NT2/D1 (cell line): ENCODE data around the gene CSNK2A1.

Experiments
- DNase-seq: peaks from one replicate; pipeline ENCODE4 v3.0.0-alpha.2; 2011; ENCODE audit warnings: low read depth, low spot score
- H3K27me3 ChIP-seq: 2 replicates; pipeline ENCODE4 v1.6.0; 2011; ENCODE audit warnings: mild to moderate bottlenecking; ENCODE audit not compliant: insufficient read length, insufficient read depth
- H3K36me3 ChIP-seq: 2 replicates; pipeline ENCODE4 v1.6.1; 2011; ENCODE audit warnings: mild to moderate bottlenecking, low read length, mixed read lengths; ENCODE audit not compliant: insufficient read depth, insufficient read length
- H3K4me1 ChIP-seq: 2 replicates; pipeline ENCODE4 v1.5.1; 2011; ENCODE audit not compliant: insufficient read depth, insufficient read length
- H3K4me3 ChIP-seq: 2 replicates; pipeline ENCODE4 v1.5.1; 2011; ENCODE audit warnings: low read depth; ENCODE audit not compliant: insufficient read length
- H3K9ac ChIP-seq: 2 replicates; pipeline ENCODE4 v1.6.0; 2011; ENCODE audit warnings: low read depth; ENCODE audit not compliant: insufficient read length
- H3K9me3 ChIP-seq: 2 replicates; pipeline ENCODE4 v1.5.1; 2011; ENCODE audit warnings: mild to moderate bottlenecking, low read length; ENCODE audit not compliant: insufficient read depth
- SUZ12 ChIP-seq: IDR thresholded peaks from 2 replicates; pipeline ENCODE4 v1.6.1; 2011; ENCODE audit not compliant: insufficient read length, insufficient read depth; ENCODE audit errors: extremely low read depth
- YY1 ChIP-seq: IDR thresholded peaks from 2 replicates; pipeline ENCODE4 v1.6.1; 2011; ENCODE audit not compliant: insufficient read length, insufficient read depth
- ZNF274 ChIP-seq: IDR thresholded peaks from 2 replicates; pipeline ENCODE4 v1.6.1; 2011; ENCODE audit warnings: mild to moderate bottlenecking, low read depth, low read length

The CSNK2A1 gene

GRCh38 chr20:435558-435957, 108.0 kb downstream of the CSNK2A1 start:
- Histone ChIP-seq H3K9me3 (no peaks in the 10 kb centered on the region), H3K4me3 (no peak overlapping the region), H3K36me3 (peaks cover 89% of the 10 kb centered on the region), H3K27me3 (peaks cover 5% of the 10 kb centered on the region), H3K4me1 (peaks cover 16% of the 10 kb centered on the region), H3K9ac (no peak overlapping the region)
- TF ChIP-seq YY1 (no peak), SUZ12 (no peak), ZNF274 (no peak)
- DNase-seq = no peak

DNA sequence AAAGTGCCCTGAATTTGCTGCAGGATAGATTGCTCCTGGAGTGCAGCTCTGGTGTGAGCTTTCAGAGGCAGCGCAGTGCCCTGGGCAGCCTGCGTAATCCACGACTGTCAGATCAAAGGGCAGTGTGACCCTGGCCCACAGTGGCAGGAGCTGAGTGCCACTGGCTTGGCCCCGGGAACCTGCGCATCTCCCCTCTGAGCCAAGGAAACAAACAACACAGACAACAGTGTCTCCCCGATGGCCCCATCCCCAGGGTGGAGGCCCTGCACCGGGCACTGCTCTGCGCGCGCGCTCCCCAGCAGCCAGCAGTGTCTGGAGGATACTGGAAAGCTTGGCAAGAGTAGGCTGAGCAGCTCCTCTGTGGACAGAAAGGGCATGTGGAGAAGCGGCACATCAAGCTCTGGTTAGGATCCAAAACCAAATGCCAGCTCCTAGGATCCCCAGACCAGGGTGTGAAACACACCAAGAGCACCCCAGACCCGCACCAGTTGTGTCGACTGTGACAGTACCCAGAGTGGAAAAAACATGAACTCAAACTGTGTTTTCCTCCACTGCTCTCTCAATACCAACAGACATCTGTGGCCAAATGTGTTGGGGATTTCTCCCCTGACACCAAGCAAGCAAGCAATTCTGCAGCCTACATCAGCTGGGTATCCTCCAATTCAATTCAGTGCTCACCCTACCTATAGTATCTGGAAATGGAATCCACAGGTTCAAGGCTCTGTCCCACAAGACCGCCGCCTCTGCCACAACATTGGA, 108.8 kb downstream of the CSNK2A1 start:
- peaks cover 89% of the 10 kb centered on the region for H3K36me3 ChIP-seq

DNA sequence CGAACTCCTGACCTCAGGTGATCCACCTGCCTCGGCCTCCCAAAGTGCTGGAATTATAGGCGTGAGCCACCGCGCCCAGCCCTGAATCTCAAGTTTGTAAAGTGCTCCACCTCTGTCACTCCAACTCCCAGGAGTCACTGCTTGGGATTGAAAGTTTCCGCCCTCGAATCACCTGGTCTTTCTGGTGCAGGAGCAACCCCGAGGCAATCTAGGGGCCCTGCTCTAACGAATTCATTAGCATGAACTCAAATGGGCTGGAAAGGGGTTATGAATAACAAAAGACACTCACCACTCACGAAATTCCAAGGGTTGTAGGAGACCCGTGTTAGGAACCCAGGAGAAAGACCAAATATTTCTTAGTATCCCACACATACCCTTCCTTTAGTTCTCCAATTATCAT, 109.4 kb downstream of the CSNK2A1 start:
- DNase-seq = peak; percentile 91
- H3K4me3 ChIP-seq = no peak overlapping the region
- peaks cover 88% of the 10 kb centered on the region for H3K36me3 ChIP-seq

More for the DNA sequence above, 108.8 kb downstream of the CSNK2A1 start:
- peaks cover 21% of the 10 kb centered on the region for H3K4me1 ChIP-seq
- no peak overlapping the region for H3K4me3 ChIP-seq
- peaks cover 5% of the 10 kb centered on the region for H3K27me3 ChIP-seq
- DNase-seq = no peak
- H3K9me3 ChIP-seq = no peaks in the 10 kb centered on the region
- no peak overlapping the region for H3K9ac ChIP-seq
- no peak for TF ChIP-seq ZNF274
- TF ChIP-seq YY1 = no peak
- no peak for TF ChIP-seq SUZ12

GRCh38 chr20:433300-433975, 110.2 kb downstream of the CSNK2A1 start:
- Histone ChIP-seq H3K9ac (peak overlapping the region; percentile 26), H3K4me1 (peaks cover 24% of the 10 kb centered on the region), H3K36me3 (peaks cover 87% of the 10 kb centered on the region), H3K9me3 (no peaks in the 10 kb centered on the region), H3K4me3 (no peak overlapping the region), H3K27me3 (peaks cover 5% of the 10 kb centered on the region)
- no peak for TF ChIP-seq ZNF274
- TF ChIP-seq SUZ12 = no peak
- no peak for TF ChIP-seq YY1
- no peak for DNase-seq

More for the DNA sequence above, 109.4 kb downstream of the CSNK2A1 start:
- Histone ChIP-seq H3K9me3 (no peaks in the 10 kb centered on the region), H3K4me1 (peaks cover 22% of the 10 kb centered on the region), H3K27me3 (peaks cover 5% of the 10 kb centered on the region), H3K9ac (no peak overlapping the region)
- no peak for TF ChIP-seq ZNF274
- TF ChIP-seq SUZ12 = no peak
- TF ChIP-seq YY1 = no peak

DNA sequence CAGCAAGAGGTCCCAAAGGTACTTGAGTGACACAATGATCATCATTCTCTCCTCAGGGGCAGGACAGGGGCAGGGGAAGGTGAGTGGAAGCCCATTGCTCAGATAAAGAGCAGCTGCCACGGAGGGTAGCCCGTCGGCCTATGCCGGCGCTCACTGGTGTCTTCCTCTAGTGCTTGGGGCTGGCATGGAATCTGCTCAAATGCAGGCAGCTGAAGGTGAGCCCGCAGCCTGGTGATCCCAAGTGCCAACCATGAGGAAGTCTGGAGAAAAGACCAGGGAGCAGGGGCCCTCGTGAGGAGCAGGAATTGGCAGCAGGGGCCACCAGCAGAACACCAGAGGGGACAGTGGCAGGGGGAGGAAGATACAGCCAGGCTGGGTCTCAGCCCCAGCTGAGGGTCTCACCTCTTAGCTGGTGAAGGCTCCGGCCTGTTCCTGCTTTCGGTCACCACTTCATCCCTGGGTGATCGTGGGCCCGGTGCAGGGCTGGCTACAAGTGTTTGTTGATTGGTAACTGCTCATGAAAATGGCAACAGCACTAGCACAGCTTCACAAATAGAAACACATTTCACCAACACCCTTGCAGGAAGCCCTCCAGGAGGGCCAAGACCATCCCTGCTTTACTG, 110.8 kb downstream of the CSNK2A1 start:
- no peak overlapping the region for H3K9ac ChIP-seq
- no peaks in the 10 kb centered on the region for H3K9me3 ChIP-seq
- peaks cover 26% of the 10 kb centered on the region for H3K4me1 ChIP-seq
- H3K36me3 ChIP-seq = peaks cover 86% of the 10 kb centered on the region
- no peak for DNase-seq
- no peak for TF ChIP-seq ZNF274
- no peak for TF ChIP-seq YY1
- TF ChIP-seq SUZ12 = no peak
- H3K4me3 ChIP-seq = no peak overlapping the region
- H3K27me3 ChIP-seq = peaks cover 5% of the 10 kb centered on the region

DNA sequence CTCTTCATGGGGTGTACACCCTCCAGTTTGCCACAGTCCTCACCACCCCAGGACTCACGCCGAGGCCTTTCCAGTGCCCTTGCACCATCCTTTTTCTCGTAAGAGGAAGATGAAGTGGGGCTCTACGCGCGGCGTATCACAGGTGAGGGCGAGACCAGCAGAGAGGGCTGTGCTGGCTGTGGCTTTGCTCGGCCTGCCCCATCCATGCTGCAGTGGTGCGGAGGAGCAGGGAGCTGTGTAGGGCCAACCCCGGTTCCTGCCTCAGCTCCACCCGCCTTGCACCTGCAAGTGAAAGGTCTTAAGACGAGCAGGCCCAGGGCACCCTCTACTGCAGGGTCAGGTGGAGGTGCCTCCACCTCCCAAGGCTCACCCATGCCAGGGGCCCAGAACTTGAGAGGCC, 111.4 kb downstream of the CSNK2A1 start:
- DNase-seq = no peak
- Histone ChIP-seq H3K4me1 (peaks cover 26% of the 10 kb centered on the region), H3K27me3 (peaks cover 5% of the 10 kb centered on the region), H3K9ac (no peak overlapping the region), H3K9me3 (no peaks in the 10 kb centered on the region), H3K4me3 (no peak overlapping the region), H3K36me3 (peaks cover 86% of the 10 kb centered on the region)
- TF ChIP-seq YY1 (no peak), ZNF274 (no peak), SUZ12 (no peak)
